GM18517 (cell line): ENCODE measurements around the gene ZFAND4.
"Not testable (repeated sequence)": the region's sequence is repeated elsewhere in the genome, so short reads cannot be mapped to it uniquely, and the experiment has no call there.

Source experiments
- ATAC-seq: cut with Tn5 transposase; IDR thresholded peaks from one replicate; pipeline ENCODE4 v1.9.1; 2021; ENCODE audit warnings: mild to moderate bottlenecking, moderate library complexity; ENCODE audit not compliant: unreplicated experiment

ZFAND4 gene

DNA sequence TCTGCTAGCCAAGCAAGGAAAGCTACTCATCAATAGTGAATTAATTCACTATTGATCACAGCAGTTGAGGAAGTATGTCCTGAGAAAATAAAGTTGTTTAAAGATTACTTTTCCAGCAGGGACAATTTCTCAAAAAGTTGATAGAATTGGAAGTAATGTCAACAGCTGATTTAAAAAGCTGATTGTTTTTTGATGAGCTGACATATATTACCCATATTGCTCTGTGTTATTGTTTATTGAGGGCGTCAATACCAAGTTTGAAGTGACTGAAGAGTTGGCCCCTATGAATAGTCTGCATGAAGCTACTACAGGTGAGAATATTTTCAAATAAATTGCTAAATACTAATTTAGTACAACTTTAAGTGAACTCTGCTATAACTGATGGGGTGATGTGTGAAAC is 28.0 kb downstream of the ZFAND4 start:
- no peak for ATAC-seq

DNA sequence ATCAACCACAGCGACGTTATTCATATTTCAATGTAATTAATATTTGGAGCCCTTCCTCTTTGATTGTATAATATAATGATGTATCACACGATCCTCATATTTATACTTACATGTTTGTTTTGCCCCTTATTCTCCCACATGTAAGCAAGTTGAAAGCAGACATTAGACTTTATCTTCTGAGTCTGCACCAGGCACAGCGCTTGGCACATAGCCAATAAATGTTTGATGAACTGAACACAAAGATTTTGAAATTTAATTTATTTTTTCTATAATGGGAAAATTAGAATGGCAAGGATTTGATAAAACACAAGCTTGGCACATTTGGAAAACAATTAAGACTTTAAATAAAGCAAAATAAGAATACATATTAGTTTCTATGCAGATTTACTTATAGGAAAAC is 31.6 kb downstream of the ZFAND4 start:
- ATAC-seq = no peak

DNA sequence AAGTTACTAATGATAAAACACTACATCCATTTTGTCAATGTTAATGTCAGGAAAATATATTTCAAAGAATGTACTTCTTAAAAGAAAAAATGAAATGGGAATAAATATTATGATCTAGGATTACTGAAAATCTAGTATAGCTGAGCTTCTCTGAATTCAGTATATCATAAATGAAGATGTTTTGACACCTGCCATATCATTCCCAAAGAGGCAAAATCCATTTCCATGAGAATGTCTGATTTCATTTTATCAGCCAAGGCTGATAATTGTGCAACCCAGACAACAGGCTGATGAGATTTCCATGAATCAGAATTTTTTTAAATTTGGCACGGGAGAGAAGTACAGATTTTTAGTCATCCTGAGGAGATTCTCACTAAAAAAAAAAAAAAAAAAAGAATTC is 32.5 kb downstream of the ZFAND4 start:
- ATAC-seq = no peak

DNA sequence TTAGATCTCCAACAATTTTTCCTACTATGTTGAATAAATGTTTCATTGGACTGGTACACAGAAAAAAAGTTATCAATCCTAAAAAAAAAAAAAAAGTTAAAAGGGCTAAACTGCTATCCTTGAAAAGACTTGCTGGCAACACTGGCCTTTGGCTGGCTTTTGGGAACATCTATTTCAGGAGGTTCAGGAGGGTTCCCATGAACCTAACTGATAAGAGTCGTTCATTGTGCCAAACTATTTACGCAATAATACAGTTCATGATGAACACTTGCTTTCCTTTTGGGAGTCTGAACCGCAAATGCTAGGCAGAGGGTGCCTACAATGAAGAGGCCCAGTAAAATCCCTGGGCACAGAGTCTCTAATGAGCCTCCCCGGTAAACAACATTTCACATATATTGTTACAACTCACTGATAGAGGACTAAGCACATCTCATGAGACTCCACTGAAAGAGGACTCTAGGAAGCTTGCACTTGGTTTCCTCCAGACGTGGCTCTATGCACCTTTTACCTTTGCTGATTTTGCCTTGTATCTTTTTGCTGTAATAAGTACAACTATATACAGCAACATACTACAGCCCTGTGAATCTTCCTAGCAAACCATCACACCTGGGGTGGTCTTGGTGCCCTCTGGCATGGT is 45.0 kb downstream of the ZFAND4 start:
- no peak for ATAC-seq

DNA sequence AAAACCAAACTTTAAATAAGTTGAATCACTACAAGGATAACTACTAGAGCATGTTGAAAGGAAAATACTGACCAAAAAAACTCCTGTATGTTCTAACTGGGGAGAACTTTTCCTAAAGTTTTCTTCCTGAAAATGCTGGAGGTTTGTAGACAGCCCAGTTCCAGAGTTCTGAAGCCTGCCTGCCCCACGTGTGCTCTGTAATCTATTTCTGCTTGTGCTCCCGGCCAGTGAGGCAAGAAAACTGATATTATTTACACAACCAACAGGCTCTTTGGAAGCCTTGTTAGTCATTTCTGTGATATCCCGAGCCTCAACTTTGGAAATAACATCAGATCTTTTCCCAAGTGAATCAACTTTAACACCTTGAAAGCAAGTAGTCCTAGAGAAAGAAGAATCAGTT is 46.7 kb downstream of the ZFAND4 start:
- no peak for ATAC-seq

DNA sequence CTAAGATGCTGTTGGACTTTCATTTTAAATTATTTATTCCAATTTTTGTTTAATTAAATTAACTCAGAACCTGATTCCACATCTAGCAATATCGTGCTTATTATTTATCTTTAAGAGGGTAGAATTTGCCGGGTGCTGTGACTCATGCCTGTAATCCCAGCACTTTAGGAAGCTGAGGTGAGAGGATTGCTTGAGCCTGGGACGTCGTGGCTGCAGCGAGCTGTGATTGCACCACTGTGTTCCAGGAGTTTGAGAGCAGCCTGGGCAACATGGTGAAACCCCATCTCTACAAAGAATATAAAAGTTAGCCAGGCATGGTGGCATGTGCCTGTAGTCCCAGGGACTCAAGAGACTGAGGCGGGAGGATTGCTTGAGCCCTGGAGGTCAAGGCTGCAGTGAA is 47.8 kb downstream of the ZFAND4 start:
- ATAC-seq = no peak

DNA sequence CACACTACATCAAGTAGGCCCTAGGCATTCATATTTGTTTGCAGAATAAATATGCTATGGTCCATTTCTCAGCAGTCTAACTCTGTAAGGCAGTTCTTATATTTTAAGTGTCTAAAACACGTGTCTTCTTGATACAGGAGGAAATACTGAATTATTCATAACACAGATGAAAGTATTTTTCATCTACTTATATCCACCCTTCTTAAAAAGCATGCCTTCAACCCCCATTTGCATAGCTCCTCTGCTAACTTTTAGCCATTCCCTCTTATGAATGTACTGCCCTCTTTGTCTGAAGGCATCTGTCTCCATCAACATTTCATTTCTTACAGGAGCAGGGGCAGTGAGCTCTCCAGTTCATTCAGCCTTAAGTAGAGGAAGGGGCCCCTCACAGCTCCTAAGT is 57.7 kb downstream of the ZFAND4 start:
- no peak for ATAC-seq

DNA sequence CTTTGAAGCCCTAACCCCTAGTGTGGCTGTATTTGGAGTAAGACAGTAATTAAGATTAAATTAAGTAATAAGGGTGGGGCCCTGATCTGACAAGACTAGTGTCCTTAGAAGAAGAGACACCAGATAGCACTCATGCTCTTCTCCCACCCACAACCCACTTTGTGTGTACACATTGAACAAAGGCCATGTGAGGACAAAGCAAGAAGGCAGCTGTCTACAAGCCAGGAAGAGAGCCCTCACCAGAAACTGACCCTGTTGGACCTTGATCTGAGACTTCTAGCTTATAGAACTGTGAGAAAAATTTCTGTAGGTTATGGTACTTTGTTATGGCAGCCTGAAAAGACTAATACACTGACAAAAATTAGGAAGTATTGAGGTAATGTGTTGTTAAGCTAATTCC is 59.8 kb downstream of the ZFAND4 start:
- no peak for ATAC-seq

DNA sequence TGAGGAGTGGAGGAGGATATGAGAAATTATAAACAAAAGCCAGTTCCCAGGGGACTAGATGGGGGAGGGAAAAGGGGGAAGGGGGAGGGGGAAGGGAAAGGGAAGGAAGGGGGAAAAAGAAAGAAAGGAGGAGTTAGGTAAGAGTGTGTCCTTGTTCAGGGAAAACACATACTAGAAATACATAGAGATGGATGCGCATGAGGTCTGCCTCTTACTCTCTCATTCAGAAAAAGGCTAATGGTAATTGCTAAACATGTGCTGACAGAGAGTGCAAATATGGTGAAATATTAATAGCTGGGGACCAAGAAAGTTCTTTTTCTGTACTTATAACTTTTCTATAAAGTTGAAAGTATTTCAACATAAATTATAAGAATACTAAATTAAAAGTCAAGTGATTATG is 64.5 kb downstream of the ZFAND4 start:
- no peak for ATAC-seq

DNA sequence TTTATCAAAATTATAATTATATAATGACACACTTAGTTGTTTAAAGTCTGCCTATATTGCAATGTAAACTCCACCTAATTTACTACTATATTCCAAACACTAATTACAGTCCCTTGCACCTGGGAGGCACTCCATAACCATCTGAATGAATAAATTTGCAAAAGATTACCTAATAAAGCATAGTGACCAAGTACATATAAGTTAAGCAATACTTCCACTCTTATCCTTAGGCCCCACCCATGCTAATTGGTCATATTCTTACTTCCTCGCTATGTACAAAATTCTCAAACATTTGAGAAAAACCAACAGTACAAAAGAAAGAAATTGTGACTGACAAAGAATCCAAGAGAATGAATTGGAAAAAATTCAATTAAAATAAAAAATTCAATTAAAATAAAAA is 65.3 kb downstream of the ZFAND4 start:
- no peak for ATAC-seq

DNA sequence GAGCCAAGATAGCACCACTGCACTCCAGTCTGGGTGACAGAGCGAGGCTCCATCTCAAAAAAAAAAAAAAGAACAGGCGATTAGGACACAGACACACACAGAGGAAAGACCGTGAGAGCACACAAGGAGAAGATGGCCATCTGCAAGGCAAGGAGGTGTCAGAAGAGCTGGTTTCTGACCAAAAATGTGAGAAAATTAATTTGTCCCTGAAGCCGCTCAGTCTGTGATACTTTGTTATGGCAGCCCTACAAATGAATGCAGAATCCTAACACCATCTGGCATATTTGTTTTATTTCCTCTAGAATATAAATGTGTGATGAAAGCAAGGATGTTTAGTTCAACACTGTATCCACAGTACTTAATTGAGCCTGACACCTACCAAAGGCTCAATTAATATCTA is 69.7 kb downstream of the ZFAND4 start:
- ATAC-seq = no peak

DNA sequence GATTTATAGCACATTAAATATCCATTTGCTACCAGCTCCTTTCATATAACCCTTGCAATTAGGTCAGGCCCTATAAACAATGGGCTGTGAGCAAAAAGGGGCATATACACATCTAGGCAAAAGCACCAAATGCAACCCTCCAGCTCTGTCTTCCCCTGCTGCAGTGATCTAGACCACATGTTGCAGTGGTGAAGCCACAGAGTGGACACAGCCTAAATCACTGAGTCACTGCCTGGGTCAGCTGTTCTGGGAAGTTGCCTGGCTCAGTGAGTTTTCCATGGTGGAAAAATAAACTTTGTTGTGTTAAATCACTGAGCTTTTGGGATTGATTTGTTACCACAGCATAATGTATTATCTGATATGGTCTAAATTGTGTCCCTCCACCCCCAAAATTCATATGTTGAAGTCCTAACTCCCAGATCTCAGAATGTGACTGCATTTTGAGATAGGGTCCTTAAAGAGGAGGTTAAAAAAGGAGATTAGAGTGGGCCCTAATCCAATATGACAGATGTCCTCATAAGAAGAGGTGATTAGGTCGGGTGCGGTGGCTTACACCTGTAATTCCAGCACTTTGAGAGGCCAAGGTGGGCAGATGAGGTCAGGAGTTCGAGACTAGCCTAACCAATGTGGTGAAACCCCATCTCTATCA is 70.4 kb downstream of the ZFAND4 start:
- ATAC-seq = no peak

DNA sequence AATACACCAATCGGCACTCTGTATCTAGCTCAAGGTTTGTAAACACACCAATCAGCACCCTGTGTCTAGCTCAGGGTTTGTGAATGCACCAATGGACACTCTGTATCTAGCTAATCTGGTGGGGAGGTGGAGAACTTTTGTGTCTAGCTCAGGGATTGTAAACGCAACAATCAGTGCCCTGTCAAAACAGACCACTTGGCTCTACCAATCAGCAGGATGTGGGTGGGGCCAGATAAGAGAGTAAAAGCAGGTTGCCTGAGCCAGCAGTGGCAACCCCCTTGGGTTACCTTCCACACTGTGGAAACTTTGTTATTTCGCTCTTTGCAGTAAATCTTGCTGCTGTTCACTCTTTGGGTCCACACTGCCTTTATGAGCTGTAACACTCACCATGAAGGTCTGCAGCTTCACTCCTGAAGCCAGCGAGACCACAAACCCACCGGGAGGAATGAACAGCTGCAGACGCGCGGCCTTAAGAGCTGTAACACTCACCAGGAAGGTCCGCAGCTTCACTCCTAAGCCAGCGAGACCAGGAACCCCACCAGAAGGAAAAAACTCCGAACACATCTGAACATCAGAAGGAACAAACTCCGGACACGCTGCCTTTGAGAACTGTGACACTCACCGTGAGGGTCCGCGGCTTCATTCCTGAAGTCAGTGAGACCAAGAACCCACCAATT is 71.2 kb downstream of the ZFAND4 start:
- not testable (repeated sequence) for ATAC-seq

DNA sequence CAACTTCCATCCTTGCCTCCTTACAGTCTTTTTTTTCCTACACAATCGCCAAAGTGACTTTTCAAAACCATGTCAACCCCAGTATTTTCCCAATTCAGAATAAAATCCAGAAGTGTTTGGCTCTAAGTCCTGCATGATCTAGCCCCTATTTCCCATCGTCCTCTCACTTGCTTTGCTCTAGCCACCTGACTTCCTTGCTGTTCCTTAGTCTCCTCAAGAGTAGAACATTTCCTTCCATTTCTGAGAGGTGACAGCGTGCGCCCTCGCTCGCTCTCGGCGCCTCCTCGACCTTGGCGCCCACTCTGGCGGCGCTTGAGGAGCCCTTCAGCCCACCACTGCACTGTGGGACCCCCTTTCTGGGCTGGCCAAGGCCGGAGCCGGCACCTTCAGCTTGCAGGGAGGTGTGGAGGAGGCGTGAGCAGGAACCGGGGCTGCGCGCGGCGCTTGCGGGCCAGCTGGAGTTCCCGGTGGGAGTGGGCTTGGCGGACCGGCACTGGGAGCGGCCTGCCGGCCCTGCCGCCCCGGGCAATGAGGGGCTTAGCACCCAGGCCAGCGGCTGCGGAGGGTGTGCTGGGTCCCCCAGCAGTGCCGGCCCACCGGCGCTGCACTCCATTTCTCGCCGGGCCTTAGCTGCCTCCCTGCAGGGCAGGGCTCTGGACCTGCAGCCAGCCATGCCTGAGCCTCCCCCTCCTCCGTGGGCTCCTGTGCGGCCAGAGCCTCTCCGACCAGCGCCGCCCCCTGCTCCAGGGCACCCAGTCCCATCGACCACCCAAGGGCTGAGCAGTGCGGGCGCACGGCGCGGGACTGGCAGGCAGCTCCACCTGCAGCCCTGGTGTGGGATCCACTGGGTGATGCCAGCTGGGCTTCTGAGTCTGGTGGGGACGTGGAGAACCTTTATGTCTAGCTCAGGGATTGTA is 72.0 kb downstream of the ZFAND4 start:
- ATAC-seq = not testable (repeated sequence)

DNA sequence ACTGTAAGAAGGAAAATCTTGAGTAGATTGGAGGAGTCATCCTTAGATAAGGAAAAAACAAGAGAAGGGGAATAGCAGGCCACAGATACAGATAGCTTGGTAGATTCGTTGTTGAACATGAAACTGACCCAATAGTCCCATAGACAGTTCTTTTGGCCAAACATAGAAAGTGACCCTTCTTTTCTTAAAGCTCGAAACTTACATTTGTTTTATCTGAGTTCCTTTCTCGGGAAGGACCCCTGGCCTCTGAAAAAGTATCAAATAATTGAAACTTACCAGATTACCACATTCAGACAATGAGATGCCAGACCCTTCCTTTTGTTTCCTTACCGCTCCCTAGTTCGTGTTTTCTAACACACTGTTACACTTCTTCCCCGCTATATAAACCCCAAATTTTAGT is 72.9 kb downstream of the ZFAND4 start:
- ATAC-seq = no peak

DNA sequence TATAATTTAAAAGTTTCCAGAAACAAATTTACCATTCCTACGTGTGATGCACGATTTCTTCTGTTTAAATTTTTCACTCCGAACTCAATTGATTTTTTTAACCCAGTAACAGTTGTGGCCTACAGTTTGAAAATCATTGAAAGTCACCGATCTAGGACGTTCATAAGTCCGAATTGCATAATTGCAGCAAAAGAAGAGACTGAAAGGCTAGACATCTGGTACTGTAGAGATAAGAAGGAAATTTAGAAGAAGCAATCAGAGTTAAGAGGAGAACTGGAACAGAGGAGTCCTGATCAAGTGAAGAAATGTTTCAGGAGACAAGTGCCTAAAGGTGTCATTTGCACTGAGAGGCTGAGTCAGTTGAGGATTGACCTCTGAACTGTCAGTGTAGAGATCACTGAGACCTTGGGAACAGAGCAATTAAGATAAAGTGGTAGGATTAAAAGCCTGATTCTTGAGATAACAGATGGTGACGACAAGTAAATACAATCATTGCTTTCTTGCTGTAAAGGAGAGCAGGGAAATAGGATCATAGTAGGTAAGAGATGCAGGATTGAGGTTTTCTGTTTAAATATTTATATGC is 73.5 kb downstream of the ZFAND4 start:
- ATAC-seq = no peak

DNA sequence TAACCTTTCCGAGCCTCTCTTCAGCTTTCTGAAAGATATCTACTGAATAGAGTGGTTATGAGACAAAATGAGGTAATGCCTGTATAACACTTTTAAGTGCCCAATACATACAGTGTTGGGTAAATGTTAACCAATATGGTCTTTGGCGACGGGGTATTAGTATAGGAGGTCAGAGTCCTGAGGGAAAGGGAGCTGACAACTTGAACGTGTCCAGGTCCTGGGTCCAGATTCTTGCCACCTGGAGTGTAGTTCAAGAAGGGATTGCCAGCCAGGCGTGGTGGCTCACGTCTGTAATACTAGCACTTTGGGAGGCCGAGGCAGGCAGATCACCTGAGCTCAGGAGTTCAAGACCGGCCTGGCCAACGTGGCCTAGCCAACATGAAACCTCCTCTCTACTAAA is 76.0 kb downstream of the ZFAND4 start:
- ATAC-seq = no peak

DNA sequence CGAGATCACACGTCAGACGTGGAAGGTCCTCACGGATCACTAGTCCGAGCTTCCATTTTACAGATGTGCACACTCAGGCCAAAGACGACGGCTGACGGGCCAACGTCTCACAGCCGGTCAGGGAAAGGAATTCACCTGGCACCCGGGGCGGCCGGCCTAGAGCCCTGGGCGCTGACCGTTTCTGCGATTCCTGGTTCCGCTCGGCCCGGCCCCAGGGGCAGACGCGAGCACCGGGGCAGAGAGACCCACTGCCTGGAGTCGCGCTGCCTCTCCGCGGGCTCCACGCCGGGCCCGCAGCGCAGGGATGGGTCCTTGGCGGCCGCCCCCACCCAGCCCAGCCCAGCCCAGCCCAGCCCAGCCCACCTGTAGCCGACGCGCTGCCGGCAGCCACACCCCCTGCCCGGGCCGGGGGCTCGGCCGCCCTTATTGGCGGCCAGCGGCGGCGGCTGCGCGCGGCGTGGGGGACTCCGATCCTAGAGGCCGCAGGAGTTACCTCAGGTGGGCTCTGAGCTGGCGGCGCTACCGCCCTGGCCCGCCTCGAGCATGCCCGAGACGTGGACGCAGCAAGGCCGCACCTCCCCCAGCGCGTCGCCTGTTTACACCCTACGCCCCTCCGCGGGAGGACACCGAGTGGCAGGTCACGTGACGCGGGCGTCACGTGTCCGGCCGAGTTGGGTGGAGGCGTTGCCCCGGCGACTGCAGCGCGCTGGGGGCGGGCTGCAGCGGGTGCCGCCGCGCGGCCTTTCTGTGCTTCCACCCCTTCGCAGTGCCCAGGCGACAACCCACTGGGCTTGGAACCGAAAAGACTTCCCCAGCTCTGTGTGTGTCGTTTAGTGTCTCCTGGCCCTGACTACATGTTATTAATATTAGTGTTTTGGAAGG is 78.1 kb downstream of the ZFAND4 start:
- peak; percentile 81 for ATAC-seq

DNA sequence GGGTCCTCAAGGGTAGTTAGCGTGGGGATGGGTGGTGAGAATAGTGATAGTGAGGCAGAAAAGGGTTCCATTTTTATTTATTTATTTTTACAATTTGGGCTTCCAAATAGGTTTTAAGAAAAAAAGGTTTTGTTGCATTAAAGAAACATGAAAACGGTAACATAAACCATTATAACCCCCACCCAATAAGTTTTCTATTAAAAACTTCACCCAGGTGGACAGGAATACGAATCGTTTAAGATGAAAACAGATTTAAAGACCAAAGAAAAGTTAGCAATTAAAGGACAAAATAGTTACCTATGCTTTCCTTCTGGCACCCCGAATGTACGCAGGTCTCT is 78.7 kb downstream of the ZFAND4 start:
- ATAC-seq = no peak

DNA sequence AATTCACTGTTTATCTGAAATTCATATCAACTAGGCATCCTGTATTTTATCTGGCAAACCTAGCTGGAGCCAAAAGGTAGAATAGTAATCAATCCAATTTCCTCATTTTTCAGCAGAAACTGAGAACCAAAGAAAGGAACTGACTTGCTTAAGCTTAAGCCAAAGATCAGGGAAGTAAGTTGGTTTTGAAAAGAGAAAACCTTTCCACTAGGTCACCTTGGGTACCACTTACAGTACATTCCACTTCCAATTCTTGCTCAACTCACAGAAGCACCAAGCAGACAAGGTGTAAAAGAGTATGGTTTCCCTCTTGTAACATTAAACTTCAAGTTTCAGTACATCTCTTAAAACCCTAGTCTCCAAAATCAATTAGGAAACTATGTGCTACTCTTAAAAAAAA is 79.6 kb downstream of the ZFAND4 start:
- ATAC-seq = no peak
